ENCODE measurements around the gene FMN2. TPM values are rescaled to one million over a fixed set of nuclear protein-coding genes. Genes with fewer than 3 reads are reported as not detected.
A peak's percentile ranks its signal among the peaks of the same experiment; 100 is the strongest.

FMN2 gene
- total RNA-seq (2013) = 0.06 TPM
- not detected for polyA plus RNA-seq
- polyA minus RNA-seq = under 0.01 TPM in 1 of 2 replicates, not detected in the other
- 0 to 9.9 (median 0.25) reads per million in 11 experiments for total RNA-seq

DNA sequence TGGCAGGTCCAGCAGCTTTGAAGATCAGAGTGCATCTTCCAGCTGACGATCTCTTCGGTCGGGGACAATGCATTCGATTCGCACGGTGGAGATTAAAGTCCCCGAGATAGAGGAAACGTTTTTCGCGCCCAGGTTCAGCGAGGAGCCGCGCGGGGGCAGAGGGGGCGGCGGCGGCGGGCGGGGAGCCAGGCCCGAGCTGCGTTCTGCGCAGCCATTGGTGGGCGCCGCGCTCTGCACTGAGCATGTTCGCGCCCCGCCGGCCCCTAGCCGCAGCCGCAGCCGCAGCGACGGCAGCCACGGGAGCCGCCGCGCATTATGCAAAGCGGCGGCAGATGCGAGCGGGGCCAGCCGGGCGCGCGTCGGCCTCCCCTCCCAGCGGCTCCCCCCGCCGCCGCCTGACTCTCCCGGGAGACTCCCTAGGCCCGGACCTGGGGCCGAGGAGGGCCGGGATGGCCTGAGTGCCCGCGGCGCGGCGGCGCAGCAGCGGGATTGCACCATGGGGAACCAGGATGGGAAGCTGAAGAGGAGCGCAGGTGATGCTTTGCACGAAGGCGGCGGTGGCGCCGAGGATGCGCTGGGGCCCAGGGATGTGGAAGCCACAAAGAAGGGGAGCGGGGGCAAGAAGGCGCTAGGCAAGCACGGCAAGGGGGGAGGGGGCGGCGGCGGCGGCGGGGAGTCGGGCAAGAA lies at the start of gene FMN2:
FMN2 (plus strand) TSS at position 270 of the 687 bp plus-strand sequence; CDS start at position 497, 227 bp downstream.
- Histone ChIP-seq H2AFZ (ENCODE audit: insufficient read depth, low read depth, low read length, poor library complexity, severe bottlenecking) (no peak within 1 kb of the TSS), H3K27ac (ENCODE audit: low read depth in 1 of 2, low read length in 2 of 2) (no peak within 1 kb of the TSS), H3K79me2 (ENCODE audit: insufficient read depth, low read length) (no peaks in the 10 kb centered on the region), H3K9me3 (replicated peaks in 1 of 2; ENCODE audit: control insufficient read depth in 1 of 2, insufficient read depth in 1 of 2, low read length in 2 of 2) (peaks cover 0 to 11% of the 10 kb centered on the region in 2 donors), H3K27me3 (ENCODE audit: control insufficient read depth in 2 of 2, insufficient read depth in 2 of 2, low read length in 2 of 2) (peaks cover 37 to 73% of the 10 kb centered on the region in 2 donors), H3K36me3 (replicated peaks in 1 of 2; ENCODE audit: control insufficient read depth in 1 of 2, insufficient read depth in 2 of 2, low read length in 2 of 2) (no peaks in the 10 kb centered on the region), H3K4me1 (ENCODE audit: control insufficient read depth in 1 of 2, insufficient read depth in 2 of 2, low read length in 2 of 2) (no peaks in the 10 kb centered on the region), H4K20me1 (ENCODE audit: insufficient read depth, low read length) (no peaks in the 10 kb centered on the region), H3K9ac (ENCODE audit: insufficient read depth, low read length, poor library complexity, severe bottlenecking) (no peak within 1 kb of the TSS), H3K4me3 (replicated peaks in 1 of 3; ENCODE audit: low read depth in 2 of 3, low read length in 3 of 3) (no peak within 1 kb of the TSS), H3K4me2 (replicated peaks; ENCODE audit: extremely low read depth, low read length, poor library complexity, severe bottlenecking) (no peak within 1 kb of the TSS)
- peaks cover 2% of the 10 kb centered on the region for H3K4me1 Mint-ChIP-seq
- H3K27me3 Mint-ChIP-seq (ENCODE audit: low read depth in 3 of 3) = peaks cover 39 to 57% (median 54%) of the 10 kb centered on the region in 3 donors
- no peak for TF ChIP-seq CTCF (IDR thresholded peaks at IDR 0.05)
- H3K27ac Mint-ChIP-seq = no peak within 1 kb of the TSS
- no peak for DNase-seq
- 1% methylated on average over 78 of the region's 78 CpGs for WGBS (ENCODE audit: insufficient coverage)
- intact Hi-C loops (cut with micrococcal nuclease) = no loop called here
- peaks cover 0 to 6% (median 3%) of the 10 kb centered on the region in 7 donors for H3K9me3 Mint-ChIP-seq
- H3K36me3 Mint-ChIP-seq = peaks cover 0 to 1% of the 10 kb centered on the region in 2 donors
- peak within 1 kb of the TSS in 1 of 2 donors; percentile 84 for H3K4me3 Mint-ChIP-seq

DNA sequence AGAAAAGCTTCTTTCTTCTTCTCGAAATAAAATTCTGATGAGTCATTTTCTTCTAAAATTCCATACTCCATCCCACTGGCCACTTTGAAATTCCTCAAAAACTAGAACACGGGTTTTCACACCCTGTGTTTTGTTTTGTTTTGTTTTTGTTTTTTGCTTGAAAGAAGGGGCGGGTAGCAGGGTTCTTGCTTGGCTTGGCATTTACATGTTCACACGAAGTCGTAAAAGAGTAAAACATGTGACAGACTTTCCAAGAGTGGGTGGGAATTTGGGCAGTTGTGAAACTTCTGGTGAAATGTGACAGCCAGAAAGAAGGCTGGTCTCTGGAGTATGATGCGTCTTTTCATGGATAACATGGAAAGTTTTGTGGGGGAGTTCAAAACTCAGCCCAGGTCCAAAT lies 47.1 kb upstream of the FMN2 start:
- Histone ChIP-seq H3K4me1 (ENCODE audit: control insufficient read depth in 1 of 2, insufficient read depth in 2 of 2, low read length in 2 of 2) (no peaks in the 10 kb centered on the region), H3K79me2 (ENCODE audit: insufficient read depth, low read length) (no peaks in the 10 kb centered on the region), H3K27me3 (ENCODE audit: control insufficient read depth in 2 of 2, insufficient read depth in 2 of 2, low read length in 2 of 2) (no peaks in the 10 kb centered on the region), H2AFZ (ENCODE audit: insufficient read depth, low read depth, low read length, poor library complexity, severe bottlenecking) (no peak overlapping the region), H3K4me2 (replicated peaks; ENCODE audit: extremely low read depth, low read length, poor library complexity, severe bottlenecking) (no peak overlapping the region), H3K9me3 (replicated peaks in 1 of 2; ENCODE audit: control insufficient read depth in 1 of 2, insufficient read depth in 1 of 2, low read length in 2 of 2) (no peaks in the 10 kb centered on the region), H3K9ac (ENCODE audit: insufficient read depth, low read length, poor library complexity, severe bottlenecking) (no peak overlapping the region), H3K36me3 (replicated peaks in 1 of 2; ENCODE audit: control insufficient read depth in 1 of 2, insufficient read depth in 2 of 2, low read length in 2 of 2) (no peaks in the 10 kb centered on the region), H3K4me3 (replicated peaks in 1 of 3; ENCODE audit: low read depth in 2 of 3, low read length in 3 of 3) (no peak overlapping the region), H4K20me1 (ENCODE audit: insufficient read depth, low read length) (no peaks in the 10 kb centered on the region), H3K27ac (ENCODE audit: low read depth in 1 of 2, low read length in 2 of 2) (no peak overlapping the region)
- no peaks in the 10 kb centered on the region for H3K4me1 Mint-ChIP-seq
- H3K27me3 Mint-ChIP-seq (ENCODE audit: low read depth in 3 of 3) = no peaks in the 10 kb centered on the region
- H3K27ac Mint-ChIP-seq = no peak overlapping the region
- peaks cover 0 to 6% (median 1%) of the 10 kb centered on the region in 7 donors for H3K9me3 Mint-ChIP-seq
- H3K4me3 Mint-ChIP-seq = no peak overlapping the region
- no peaks in the 10 kb centered on the region for H3K36me3 Mint-ChIP-seq
- intact Hi-C loops (cut with micrococcal nuclease) = no loop called here
- no peak for TF ChIP-seq CTCF (IDR thresholded peaks at IDR 0.05)
- no peak for DNase-seq
- WGBS (ENCODE audit: insufficient coverage) = 88% methylated on average over 3 of the region's 6 CpGs
